Left hindlimb (tissue), 1 donor: ENCODE results near the gene MYH14.
"Not testable (repeated sequence)": the region's sequence is repeated elsewhere in the genome, so short reads cannot be mapped to it uniquely, and the experiment has no call there.

Experiments
- DNase-seq: peaks from one replicate; pipeline ENCODE4 v3.0.0-alpha.2; 2018

MYH14 gene

GRCh38 chr19:50337031-50337430 is 133.6 kb downstream of the MYH14 start:
- not testable (repeated sequence) for DNase-seq

GRCh38 chr19:50340331-50340730 is 136.9 kb downstream of the MYH14 start:
- DNase-seq: no peak

DNA sequence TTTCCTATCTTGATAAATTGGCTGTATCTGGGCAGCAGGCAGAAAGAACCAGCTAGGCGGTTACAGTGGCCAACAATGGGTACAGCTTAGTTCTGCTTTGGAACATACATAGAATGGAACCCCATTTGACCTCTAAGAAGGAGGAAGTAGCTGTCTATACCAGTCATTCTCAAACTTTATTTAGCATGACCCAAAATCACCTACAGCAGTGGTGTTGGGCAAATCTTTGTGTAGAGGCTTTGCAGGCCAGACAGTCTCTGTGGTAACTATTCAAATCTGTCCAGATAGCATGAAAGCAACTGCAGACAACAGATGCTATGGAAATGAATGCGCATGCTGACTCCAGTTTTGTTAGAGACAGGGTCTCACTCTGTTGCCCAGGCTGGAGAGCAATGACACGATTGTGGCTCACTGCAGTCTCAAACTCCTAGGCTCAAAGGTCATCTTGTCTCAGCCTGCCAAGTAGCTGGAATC is 137.7 kb downstream of the MYH14 start:
- DNase-seq: no peak

DNA sequence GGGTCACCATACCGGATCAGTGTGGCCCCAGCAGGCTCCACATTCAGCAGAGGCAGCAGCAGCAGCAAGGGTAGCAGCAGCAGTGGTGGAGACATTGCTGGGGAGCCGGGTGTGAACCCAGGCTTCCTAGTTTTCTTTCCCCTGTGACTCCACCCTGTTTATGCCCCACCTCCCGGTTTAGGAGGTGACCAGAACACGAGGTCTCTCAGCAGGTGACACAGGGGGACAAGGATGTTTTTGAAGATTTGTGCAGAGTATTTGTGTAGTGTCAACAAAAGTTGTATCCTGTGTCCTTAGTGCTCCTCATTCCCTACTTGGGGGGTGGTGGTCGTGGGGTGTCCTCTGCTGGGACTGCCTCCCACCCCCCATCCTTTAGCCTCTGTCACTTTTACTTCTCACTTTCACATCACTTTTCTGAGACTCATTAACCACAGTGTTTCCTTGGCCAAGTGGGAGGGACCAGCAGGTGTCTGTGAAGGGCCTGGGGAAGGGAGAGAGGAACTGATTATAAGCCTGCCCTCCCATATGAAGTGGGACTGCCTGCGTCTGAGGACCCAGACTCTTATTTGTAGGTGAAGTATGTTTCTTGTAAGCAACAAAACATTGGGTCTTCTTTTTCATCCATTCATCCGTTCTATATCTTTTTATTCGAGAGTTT is 141.4 kb downstream of the MYH14 start:
- DNase-seq: no peak

DNA sequence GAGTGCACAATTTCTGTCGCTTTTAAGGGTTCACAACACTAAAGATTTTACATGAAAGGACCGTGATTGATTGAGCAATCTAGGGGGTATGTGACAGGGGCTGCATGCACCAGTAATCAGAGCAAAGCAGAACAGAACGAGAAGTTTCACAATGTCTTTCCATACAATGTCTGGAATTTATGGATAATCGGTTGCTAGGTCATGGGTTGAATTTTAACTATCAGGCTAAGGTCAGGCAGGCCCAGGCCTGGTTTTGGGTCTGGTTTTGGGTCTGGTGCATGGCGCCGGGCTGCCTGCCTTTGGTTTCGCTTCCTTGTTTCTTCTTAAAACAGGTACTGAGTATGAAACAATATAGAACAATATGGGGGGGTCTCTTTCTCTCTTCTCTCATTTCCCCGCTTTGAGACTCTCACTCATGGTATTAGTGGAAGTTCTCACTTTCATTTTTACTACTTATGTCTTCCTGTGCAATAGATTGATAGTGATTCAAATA is 143.7 kb downstream of the MYH14 start:
- not testable (repeated sequence) for DNase-seq

- no peak for DNase-seq
Observed at GRCh38 chr19:50349277-50350057, 146.0 kb downstream of the MYH14 start.

- no peak for DNase-seq
Observed at GRCh38 chr19:50352242-50352641, 148.8 kb downstream of the MYH14 start.

DNA sequence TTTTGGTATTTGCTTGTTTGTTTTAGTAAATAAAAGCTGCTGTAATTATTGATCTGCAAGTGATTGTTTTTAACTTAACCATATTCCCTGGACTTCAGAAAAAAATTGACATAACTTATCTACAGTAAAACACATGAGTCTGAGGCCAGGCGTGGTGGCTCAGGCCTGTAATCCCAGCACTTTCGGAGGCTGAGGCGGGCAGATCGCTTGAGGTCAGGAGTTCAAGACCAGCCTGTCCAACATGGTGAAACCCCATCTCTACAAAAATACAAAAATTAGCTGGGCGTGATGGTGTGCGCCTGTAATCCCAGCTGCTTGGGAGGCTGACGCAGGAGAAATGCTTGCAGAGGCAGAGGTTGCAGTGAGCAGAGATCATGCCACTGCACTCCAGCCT is 150.1 kb downstream of the MYH14 start:
- not testable (repeated sequence) for DNase-seq

DNA sequence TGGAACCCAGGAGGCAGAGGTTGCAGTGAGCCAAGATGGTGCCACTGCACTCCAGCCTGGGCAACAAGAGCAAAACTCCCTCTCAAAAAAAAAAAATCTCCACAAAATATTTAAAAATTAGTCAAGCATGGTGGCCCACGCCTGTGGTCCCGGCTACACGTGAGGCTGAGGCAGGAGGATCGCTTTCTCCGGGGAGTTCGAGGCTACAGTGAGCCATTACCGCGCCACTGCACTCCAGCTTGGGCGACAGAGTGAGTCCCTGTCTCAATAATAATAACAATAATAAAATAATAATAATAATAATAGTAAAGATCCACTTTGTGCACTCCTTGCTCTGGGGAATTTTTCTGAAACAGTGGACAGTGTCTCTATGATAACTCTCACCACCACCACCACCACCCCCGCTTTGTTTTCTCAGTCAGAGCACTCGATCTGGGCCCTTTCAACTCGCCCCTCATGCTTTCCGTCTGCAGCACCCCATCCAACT is 153.3 kb downstream of the MYH14 start:
- DNase-seq: no peak

- DNase-seq: peak; percentile 72
Observed at GRCh38 chr19:50357178-50358100, 154.0 kb downstream of the MYH14 start.

DNA sequence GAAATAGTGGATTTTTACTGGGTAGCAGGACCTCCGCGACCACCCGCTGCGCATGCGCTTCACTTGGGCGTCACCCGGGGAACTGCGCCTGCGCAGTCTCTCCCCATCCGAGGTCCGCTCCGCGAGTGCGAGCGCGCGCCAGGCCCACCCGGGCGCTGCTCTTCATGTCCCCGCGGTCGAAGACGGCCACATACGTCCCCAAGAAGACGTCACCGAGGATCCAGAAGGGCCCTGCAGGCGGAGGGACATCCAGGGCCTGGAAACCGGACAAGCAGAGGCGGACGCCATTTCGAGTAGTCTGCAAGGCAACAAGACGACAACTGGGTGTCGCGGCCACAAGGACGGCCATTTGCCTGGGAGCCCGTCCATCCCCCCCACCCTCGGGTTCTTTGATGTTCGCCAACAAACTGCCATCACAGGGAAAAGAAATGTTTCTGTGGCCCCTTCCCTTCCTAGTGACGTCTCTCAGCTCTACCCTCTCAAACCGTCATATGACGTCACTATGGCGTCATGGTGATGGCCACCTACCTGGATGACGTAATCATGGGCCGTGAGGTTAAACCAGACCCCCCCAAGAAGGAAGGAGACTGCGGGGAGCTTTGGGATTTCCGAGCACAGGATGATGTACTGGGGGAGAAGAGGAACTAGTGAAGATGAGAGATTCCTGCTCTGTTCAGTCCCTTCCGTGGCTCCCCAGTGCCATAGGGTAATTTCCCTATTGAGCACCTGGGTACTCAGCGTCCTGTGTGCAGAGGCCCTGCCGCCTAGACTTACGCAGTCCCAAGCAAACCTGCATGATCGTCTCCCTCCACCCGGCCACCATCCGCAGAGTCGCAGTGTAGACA is 155.3 kb downstream of the MYH14 start:
- DNase-seq: peak; percentile 76

DNA sequence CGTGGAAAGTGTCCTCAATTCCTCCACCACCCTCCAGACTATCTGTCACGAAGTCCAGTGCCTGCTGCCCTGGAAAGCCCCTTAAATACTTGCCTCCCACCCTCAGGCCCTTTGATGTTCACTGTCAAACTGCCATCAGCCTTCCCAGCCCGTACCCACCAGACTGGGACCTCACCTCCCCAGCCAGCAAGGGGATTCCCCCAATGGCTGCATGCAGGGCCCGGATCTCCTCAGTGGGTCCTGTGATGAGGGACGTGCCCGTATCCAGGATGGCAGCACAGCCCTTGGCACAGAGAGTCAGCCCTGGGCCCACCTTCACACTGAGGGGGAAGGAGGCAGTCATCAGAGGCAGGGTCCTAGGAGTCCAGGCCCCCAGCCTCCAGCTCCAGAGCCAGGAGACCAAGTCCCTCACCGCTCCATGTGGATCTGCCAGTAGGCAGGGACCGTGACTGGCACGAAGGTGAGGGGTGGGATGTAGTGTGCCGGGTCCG is 156.0 kb downstream of the MYH14 start:
- no peak for DNase-seq
